Spinal cord (tissue), 10 donors: ENCODE results near the gene MYT1. TPM values are rescaled to one million over a fixed set of nuclear protein-coding genes. Genes with fewer than 3 reads are reported as not detected.
A peak's percentile ranks its signal among the peaks of the same experiment; 100 is the strongest.
"Not testable (repeated sequence)": the region's sequence is repeated elsewhere in the genome, so short reads cannot be mapped to it uniquely, and the experiment has no call there.

Experiments
- DNase-seq, 6 donors: peaks; one replicate each; pipeline versions ENCODE4 v3.0.0 to v3.0.0-alpha.2; 2013 to 2015; ENCODE audit warnings: low spot score in 6 of 6, low read depth in 4 of 6
- H3K27ac ChIP-seq: one replicate; pipeline ENCODE4 v1.5.1; 2013; ENCODE audit warnings: low read depth, low read length, control low read depth
- H3K27me3 ChIP-seq: one replicate; pipeline ENCODE4 v1.6.1; 2013; ENCODE audit warnings: low read length; ENCODE audit not compliant: control insufficient read depth, insufficient read depth
- H3K36me3 ChIP-seq: one replicate; pipeline ENCODE4 v1.6.1; 2013; ENCODE audit warnings: low read length; ENCODE audit not compliant: control insufficient read depth, insufficient read depth
- H3K4me1 ChIP-seq: one replicate; pipeline ENCODE4 v1.6.1; 2013; ENCODE audit warnings: low read length; ENCODE audit not compliant: control insufficient read depth, insufficient read depth
- H3K4me3 ChIP-seq: one replicate; pipeline ENCODE4 v1.5.1; 2013; ENCODE audit warnings: low read depth, low read length, control low read depth
- H3K9me3 ChIP-seq: one replicate; pipeline ENCODE4 v1.6.1; 2013; ENCODE audit warnings: low read length; ENCODE audit not compliant: control insufficient read depth, insufficient read depth
- WGBS: methylation state at CpG from one replicate; pipeline ENCODE4 v1.1.5; 2013; ENCODE audit warnings: missing lambda C conversion rate; ENCODE audit not compliant: insufficient coverage; 5-methylcytosine and 5-hydroxymethylcytosine counted together
- polyA plus RNA-seq, 2 donors: library from polyadenylated mRNA; unstranded; fragments of 120-200 nt; gene quantifications; one replicate each; pipeline ENCODE4 v1.2.1, GENCODE V29; 2013; ENCODE audit not compliant: insufficient read length in 2 of 2
- total RNA-seq, 2 donors: library from RNA; depleted of rRNA in 1 of 2; stranded (reverse); fragments of 120-200 nt in 1 of 2; fragments of >200 nt in 1 of 2; gene quantifications; one replicate each; pipeline versions ENCODE4 v1.2.3 to v1.2.4, GENCODE V29; 2013 to 2014
- donor health status: healthy.

MYT1 gene
- total and polyA plus RNA-seq, 4 donors: 6.1 to 21.4 (median 13.5) TPM

DNA sequence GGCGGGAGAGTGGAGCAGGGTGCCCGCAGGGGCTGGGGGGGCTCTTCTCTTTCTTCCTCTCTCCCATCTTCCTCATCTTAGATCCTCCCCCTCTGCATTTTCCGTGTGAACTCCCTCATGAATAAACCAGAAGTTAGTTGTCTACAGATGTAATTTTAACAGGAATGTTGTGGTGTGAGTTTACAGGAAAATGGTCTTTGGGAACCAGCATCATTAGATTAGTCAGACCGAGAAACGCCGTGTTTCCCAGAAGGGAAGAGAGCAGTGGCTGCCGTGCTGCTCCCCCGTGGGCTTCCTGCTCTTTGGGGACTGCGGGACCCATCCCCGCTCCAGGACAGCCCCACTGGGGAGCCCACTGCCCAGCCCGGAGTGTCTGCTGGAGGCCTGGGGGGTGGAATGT is 3.4 kb downstream of the MYT1 start:
- WGBS: 41% methylated on average over 7 of the region's 11 CpGs
- H3K27me3 ChIP-seq: peaks cover 2% of the 10 kb centered on the region

DNA sequence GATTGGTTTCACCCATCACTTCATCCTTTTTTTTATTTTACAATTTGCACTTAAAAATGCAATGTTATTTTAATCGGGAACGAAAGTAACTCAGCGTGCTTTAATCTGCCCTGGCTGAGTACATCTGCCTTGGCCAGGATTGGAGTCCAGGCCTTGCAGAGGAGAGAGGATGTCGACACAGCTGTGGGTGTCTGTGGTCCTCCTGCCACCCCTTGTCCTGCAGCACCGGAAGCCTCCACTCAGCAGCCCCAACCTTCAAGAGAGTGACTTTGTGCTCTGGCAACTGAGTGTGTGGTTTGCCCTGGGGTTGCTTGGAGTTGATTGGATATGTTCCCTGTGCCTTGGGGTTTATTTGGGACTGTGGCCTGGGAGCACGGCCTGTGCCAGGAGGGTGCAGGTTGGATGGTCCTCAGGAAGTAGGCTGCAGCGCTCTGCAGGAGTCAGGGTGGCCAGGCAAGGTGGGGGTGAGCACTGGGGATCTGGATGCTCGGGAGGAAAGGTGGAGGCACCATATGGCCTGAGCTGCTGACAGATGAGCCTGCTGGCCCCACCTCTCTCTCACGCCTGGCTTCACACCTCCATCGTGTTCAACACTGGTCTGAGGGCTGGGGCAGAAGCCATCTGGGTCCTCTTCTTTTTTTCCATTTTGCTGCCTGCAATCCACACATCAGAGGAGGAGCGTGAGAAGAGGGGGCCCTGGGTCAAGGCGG is 4.3 kb downstream of the MYT1 start:
- DNase-seq: peak in 1 of 6 donors; percentile 28
- Histone ChIP-seq H3K27me3 (no peaks in the 10 kb centered on the region), H3K27ac (peak overlapping the region; percentile 11), H3K4me3 (no peak overlapping the region), H3K9me3 (no peaks in the 10 kb centered on the region), H3K36me3 (peaks cover 4% of the 10 kb centered on the region), H3K4me1 (peaks cover 64% of the 10 kb centered on the region)
- WGBS: 54% methylated on average over 10 of the region's 12 CpGs

More for the DNA sequence above, 3.4 kb downstream of the MYT1 start:
- Histone ChIP-seq H3K36me3 (peaks cover 4% of the 10 kb centered on the region), H3K4me1 (peaks cover 58% of the 10 kb centered on the region), H3K9me3 (no peaks in the 10 kb centered on the region), H3K4me3 (peak overlapping the region; percentile 11), H3K27ac (no peak overlapping the region)
- DNase-seq: no peak

DNA sequence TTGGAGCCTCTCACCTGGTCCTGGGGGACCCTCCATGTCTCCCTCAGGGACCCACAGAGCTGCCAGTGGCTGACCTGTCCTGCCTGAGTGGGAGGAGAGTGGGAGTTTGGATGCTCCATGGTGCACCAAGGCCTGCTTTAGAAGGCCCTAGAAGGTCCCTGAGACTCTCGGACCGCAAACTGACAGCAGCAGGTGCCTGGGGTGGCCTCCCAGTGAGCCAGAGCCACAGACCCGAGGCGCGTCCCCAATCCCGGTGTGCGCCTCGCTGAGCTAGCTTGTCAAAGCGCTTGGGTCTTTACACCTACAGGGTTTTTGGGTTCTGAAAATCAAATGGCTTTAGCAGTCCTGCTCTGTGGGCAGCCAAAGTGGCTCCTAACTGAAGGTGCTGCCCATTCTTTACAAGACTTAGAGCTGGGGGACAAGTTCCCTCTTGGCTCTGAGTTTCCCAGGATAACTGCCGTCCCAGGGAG is 4.9 kb downstream of the MYT1 start:
- DNase-seq: no peak
- 69% methylated on average over 10 of the region's 10 CpGs for WGBS
- H3K4me1 ChIP-seq: peaks cover 64% of the 10 kb centered on the region

DNA sequence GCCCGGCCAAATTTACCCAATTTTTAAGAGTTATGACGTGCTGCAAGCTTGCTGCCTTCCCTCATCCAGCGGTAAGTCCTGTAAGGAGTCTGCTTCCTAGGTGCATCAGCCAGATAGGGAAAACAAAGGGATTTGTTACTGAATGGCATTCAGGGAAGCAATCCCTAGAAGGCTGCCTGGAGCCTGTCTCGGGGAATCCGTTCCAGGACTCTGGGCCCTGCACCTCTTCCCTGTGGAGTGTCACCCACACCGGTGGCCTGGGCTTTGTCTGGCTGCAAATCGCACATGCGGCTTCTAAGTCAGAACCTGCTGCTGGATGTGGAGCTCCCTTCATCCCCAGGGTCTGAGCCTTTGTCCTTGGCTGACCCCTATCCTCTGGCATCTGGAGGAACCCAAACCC is 7.0 kb downstream of the MYT1 start:
- Histone ChIP-seq H3K27me3 (no peaks in the 10 kb centered on the region), H3K4me3 (no peak overlapping the region), H3K27ac (no peak overlapping the region), H3K36me3 (peaks cover 4% of the 10 kb centered on the region), H3K4me1 (peaks cover 60% of the 10 kb centered on the region), H3K9me3 (no peaks in the 10 kb centered on the region)
- 79% methylated on average over 6 of the region's 8 CpGs for WGBS
- DNase-seq: no peak

More for the DNA sequence above, 4.9 kb downstream of the MYT1 start:
- Histone ChIP-seq H3K27me3 (no peaks in the 10 kb centered on the region), H3K36me3 (peaks cover 4% of the 10 kb centered on the region), H3K9me3 (no peaks in the 10 kb centered on the region), H3K4me3 (no peak overlapping the region), H3K27ac (peak overlapping the region; percentile 11)

DNA sequence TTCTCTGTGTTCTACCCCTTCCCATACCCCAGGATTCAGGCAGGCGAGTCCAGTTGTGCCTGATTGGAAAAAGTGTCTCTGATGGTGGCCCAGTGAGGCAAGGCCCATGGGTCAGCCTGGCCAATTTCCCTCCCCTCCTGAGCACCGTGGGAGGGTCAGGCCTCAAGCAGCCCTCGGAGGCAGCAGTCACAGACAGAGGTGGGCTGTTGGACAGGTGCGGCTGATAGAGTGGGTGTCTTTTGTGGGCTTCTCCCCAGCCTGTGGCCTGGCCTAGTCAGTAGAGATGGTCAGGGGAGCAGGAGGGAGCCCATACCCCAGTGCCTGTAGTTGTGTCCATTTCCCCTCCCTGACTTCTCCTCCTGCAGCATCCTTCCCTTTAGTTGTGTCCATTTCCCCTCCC is 8.9 kb downstream of the MYT1 start:
- H3K36me3 ChIP-seq: peaks cover 12% of the 10 kb centered on the region
- H3K27ac ChIP-seq: no peak overlapping the region
- no peaks in the 10 kb centered on the region for H3K27me3 ChIP-seq
- DNase-seq: no peak
- H3K9me3 ChIP-seq: no peaks in the 10 kb centered on the region
- WGBS: 85% methylated on average over 2 of the region's 4 CpGs
- no peak overlapping the region for H3K4me3 ChIP-seq
- peaks cover 58% of the 10 kb centered on the region for H3K4me1 ChIP-seq

DNA sequence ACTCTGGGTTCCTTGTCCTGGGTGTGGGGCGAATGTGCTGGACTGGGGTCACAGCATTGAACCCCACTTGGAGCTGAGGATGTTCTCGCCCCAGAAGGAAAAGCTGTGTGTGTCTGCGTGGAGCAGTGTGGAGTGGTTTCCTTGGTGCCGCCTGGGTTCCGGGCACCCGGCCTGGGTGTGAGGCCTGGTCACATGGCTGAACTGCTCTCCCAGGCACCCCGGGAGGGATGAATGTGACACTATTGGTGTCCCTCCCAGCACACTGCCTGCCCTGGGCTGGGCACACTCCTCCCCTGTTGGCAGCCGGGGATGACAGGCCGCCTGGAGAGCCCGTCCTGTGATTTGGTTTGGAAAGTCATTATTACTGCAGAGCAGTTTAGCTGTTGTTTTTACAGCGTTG is 12.3 kb downstream of the MYT1 start:
- Histone ChIP-seq H3K36me3 (peaks cover 21% of the 10 kb centered on the region), H3K4me1 (peaks cover 38% of the 10 kb centered on the region), H3K27ac (no peak overlapping the region), H3K27me3 (no peaks in the 10 kb centered on the region), H3K9me3 (no peaks in the 10 kb centered on the region), H3K4me3 (no peak overlapping the region)
- peak in 2 of 6 donors; percentile 55 to 61 for DNase-seq
- 21% methylated on average over 7 of the region's 11 CpGs for WGBS

DNA sequence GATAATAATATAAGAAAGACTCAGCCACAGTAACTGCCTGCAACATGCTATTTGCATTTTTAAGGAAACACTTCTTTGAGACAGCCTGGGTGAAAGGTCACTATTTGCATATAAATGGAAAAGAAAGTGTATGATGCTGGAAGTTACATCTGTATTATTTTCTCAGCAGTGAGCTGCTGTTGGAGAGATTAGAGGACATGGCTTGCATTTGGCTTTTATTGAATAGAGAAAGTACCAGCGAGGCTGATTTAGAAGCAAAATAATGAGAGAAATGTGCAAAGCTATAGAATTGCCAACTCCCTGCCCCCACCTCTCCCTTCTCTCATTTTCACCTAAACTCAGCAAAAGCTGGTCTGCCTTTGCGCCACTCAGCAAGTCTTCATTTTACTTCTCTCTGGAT is 12.7 kb downstream of the MYT1 start:
- WGBS: 40% methylated on average over 1 of the region's 2 CpGs
- Histone ChIP-seq H3K36me3 (peaks cover 21% of the 10 kb centered on the region), H3K27ac (no peak overlapping the region), H3K4me1 (peaks cover 35% of the 10 kb centered on the region), H3K9me3 (no peaks in the 10 kb centered on the region), H3K27me3 (no peaks in the 10 kb centered on the region), H3K4me3 (no peak overlapping the region)
- peak in 2 of 6 donors; percentile 54 to 79 for DNase-seq

DNA sequence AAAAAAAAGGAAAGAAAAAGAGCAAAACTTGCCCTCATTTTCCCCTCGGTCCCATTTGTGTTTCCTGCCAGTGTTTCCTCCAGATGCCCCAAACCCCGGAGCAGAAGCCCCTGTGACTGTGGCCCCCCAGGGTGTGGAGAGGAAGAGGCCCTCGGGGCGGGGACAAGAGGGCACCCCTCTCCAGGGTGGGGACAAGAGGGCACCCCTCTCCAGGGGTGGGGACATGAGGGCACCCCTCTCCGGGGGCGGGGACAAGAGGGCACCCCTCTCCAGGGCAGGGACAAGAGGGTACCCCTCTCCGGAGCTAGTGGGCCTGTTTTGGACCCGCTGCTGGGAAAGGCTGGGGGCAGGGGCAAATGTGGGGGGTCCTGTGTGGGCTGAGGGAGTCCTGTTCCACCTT is 13.1 kb downstream of the MYT1 start:
- WGBS: 19% methylated on average over 3 of the region's 8 CpGs
- no peaks in the 10 kb centered on the region for H3K27me3 ChIP-seq
- H3K4me1 ChIP-seq: peaks cover 31% of the 10 kb centered on the region
- H3K9me3 ChIP-seq: no peaks in the 10 kb centered on the region
- H3K4me3 ChIP-seq: no peak overlapping the region
- no peak overlapping the region for H3K27ac ChIP-seq
- H3K36me3 ChIP-seq: peaks cover 24% of the 10 kb centered on the region
- no peak for DNase-seq

DNA sequence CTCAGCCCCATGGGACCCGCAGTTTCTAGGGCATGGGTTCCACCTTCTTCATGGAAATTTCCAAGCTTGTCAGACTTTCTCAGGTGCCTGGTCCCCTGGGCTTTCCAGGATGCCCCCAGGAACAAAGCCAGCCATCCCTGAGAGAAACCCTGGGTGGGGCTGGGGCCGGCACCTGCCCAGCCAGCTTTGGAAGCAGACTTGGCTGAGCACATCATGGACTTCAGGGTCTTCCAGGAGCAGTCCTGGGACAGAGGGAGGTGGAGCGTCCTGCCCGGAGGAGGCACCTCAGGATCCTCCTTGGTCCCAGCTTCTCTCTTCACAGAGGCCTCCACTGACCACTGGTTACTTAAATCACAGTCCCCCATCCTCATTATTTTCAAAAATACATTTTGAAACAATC is 13.5 kb downstream of the MYT1 start:
- H3K36me3 ChIP-seq: peaks cover 27% of the 10 kb centered on the region
- no peak overlapping the region for H3K4me3 ChIP-seq
- H3K27ac ChIP-seq: no peak overlapping the region
- peaks cover 28% of the 10 kb centered on the region for H3K4me1 ChIP-seq
- H3K9me3 ChIP-seq: no peaks in the 10 kb centered on the region
- no peak for DNase-seq
- WGBS: 89% methylated on average over 3 of the region's 4 CpGs
- no peaks in the 10 kb centered on the region for H3K27me3 ChIP-seq

DNA sequence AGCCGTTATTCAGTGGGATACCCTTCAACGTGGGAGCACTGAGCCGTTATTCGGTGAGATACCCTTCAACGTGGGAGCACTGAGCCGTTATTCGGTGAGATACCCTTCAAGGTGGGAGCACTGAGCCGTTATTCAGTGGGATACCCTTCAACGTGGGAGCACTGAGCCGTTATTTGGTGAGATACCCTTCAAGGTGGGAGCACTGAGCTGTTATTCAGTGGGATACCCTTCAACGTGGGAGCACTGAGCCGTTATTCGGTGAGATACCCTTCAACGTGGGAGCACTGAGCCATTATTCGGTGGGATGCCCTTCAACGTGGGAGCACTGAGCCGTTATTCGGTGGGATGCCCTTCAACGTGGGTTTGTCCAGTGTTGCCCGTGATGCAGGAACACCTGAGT is 14.7 kb downstream of the MYT1 start:
- H3K27ac ChIP-seq, DNase-seq, H3K27me3 ChIP-seq, H3K9me3 ChIP-seq, H3K4me3 ChIP-seq: not testable (repeated sequence)
- peaks cover 22% of the 10 kb centered on the region for H3K4me1 ChIP-seq
- H3K36me3 ChIP-seq: peaks cover 27% of the 10 kb centered on the region
- WGBS: 97% methylated on average over 19 of the region's 20 CpGs
